GM19467 (cell line): ENCODE measurements around the gene SDK1.

ENCODE experiments used
- ATAC-seq: cut with Tn5 transposase; IDR thresholded peaks from one replicate; pipeline ENCODE4 v1.9.1; 2021; ENCODE audit warnings: mild to moderate bottlenecking, moderate library complexity; ENCODE audit not compliant: unreplicated experiment

SDK1 gene

DNA sequence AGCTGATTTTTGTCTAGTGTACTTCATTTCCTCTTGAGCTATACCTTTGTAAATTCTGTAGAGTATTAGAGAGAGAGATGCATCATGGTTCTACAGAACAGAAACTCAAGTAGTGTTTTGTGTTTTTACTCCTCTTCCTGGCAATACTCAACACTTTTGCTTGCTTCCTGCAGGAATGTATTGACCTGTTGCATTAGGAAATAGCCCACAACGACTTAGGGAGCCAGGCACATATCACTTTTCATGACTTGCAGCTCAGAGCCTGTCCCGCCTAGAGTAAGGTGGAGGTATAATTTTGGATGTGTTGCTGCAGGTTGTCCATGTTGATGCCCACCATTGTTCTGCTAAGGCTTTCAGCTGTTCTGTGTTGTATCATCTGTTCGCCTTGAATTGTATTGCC lies 216.3 kb downstream of the SDK1 start:
- ATAC-seq, result no peak

GRCh38 chr7:3518546-3518945 lies 217.5 kb downstream of the SDK1 start:
- ATAC-seq, result no peak

GRCh38 chr7:3520206-3520605 lies 219.2 kb downstream of the SDK1 start:
- ATAC-seq, result no peak

GRCh38 chr7:3527496-3528124 lies 226.6 kb downstream of the SDK1 start:
- no peak for ATAC-seq

DNA sequence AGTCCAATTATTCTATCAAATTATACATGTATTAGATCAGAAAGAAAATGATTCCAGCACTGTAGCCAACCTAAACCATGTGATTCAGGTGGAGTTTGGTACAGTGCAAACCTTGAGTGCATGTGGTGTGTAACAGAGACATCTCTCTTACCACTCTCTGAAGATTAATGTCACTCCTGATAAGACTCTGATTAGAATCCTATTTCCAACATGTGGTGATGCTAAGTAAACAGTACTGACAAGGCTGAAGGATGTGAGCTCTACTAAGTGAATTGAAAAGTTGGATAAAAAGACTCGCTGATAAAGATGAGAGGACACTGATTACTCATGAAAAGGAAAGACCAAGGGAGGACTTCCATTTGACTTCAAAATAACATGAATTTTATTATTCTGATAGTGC lies 232.0 kb downstream of the SDK1 start:
- ATAC-seq, result no peak

- ATAC-seq, result no peak
Measured at GRCh38 chr7:3537210-3537875, 236.3 kb downstream of the SDK1 start.

GRCh38 chr7:3538041-3538440 lies 237.0 kb downstream of the SDK1 start:
- no peak for ATAC-seq

- ATAC-seq, result no peak
Measured at GRCh38 chr7:3540456-3541220, 239.6 kb downstream of the SDK1 start.

- ATAC-seq, result no peak
Measured at GRCh38 chr7:3544202-3544601, 243.2 kb downstream of the SDK1 start.

- no peak for ATAC-seq
Measured at GRCh38 chr7:3548815-3549214, 247.8 kb downstream of the SDK1 start.

GRCh38 chr7:3549601-3550000 lies 248.5 kb downstream of the SDK1 start:
- ATAC-seq, result no peak

DNA sequence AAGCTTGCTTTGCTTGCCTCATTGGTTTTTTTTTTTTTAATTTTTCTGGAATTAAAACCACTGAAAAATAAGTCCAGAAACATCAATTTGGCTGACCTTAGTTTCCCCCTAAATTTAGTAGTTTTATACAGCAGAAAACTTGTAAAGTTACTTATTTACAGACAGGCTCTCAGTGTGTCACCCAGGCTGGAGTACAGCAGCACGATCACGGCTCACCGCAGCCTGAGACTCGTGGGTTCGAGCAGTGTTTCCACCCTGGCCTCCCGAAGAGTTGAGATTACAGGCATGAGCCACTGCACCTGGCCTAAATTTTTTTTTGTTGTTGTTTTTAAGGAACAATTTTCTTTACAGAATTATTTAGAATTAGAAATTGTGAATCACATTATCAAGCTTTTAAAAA lies 250.5 kb downstream of the SDK1 start:
- no peak for ATAC-seq

- no peak for ATAC-seq
Measured at GRCh38 chr7:3552499-3552898, 251.4 kb downstream of the SDK1 start.

- ATAC-seq, result no peak
Measured at GRCh38 chr7:3558400-3558799, 257.3 kb downstream of the SDK1 start.

DNA sequence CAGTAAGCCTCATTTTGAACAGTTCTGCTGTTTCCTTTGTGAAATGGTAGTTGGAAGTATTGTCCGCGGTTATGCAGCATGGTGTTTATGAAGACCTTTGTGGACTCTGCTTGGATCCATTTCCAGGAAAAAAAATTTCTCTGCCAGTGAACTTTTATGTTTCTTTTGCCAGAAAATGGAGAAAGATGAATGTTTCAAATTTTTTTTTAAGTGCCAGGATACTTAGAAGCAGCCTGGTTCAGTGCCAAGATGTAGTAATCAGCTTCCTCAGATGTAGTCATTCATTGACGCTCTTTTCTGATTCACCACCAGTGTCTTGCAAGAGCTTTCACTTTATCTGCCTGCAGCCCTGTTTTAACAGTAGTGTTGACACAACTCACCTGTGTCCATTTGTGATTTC lies 258.2 kb downstream of the SDK1 start:
- no peak for ATAC-seq

GRCh38 chr7:3560495-3560894 lies 259.4 kb downstream of the SDK1 start:
- ATAC-seq, result no peak

DNA sequence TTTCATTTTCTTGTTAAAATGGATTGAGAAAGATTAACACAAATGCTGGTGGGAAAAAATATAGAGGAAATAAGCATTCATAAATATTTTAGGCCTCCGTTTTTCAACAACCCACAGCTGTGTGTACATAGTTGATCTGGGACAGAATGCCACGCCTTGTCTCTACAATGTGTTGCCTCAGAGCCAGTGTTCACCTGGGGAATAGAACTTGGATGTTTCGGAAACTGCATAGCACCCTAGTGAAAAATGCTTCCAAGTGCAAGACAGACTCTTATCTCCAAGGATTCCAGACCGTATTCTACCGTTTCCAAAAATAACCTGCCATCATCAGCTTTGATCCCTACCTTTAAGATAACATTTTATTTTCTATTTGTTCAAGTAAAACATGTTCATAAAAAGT lies 260.9 kb downstream of the SDK1 start:
- no peak for ATAC-seq

GRCh38 chr7:3564231-3564630 lies 263.2 kb downstream of the SDK1 start:
- ATAC-seq, result no peak

- no peak for ATAC-seq
Measured at GRCh38 chr7:3568516-3568915, 267.5 kb downstream of the SDK1 start.

DNA sequence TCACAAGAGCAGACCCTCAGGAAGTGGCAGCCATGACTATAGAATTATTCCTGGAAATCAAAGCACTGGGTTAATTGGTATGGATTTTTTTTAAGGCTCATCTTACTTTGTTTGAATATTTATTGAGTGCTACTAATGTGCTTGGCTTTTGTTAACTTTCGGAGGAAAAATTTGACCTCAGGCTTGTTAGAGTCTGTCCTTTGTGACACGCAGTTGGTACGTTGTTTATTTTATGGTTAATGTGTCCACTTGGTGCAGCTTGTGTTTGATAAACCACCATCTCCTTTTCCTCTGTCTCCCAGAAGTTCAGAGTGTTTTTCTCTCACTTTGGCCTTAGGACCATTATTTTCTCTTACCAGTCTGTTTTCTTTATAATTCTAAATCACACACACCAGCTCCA lies 268.6 kb downstream of the SDK1 start:
- no peak for ATAC-seq

GRCh38 chr7:3573151-3573550 lies 272.1 kb downstream of the SDK1 start:
- no peak for ATAC-seq

GRCh38 chr7:3574386-3574785 lies 273.3 kb downstream of the SDK1 start:
- ATAC-seq, result no peak
